Measurements from ENCODE around the gene LIMK1. TPM values are rescaled to one million over a fixed set of nuclear protein-coding genes. Genes with fewer than 3 reads are reported as not detected.
A peak's percentile ranks its signal among the peaks of the same experiment; 100 is the strongest.
"Not testable (repeated sequence)": the region's sequence is repeated elsewhere in the genome, so short reads cannot be mapped to it uniquely, and the experiment has no call there.

LIMK1 gene
- total RNA-seq, 6 experiments from 2014 or later: 57.8 to 75.6 (median 67.2) TPM

DNA sequence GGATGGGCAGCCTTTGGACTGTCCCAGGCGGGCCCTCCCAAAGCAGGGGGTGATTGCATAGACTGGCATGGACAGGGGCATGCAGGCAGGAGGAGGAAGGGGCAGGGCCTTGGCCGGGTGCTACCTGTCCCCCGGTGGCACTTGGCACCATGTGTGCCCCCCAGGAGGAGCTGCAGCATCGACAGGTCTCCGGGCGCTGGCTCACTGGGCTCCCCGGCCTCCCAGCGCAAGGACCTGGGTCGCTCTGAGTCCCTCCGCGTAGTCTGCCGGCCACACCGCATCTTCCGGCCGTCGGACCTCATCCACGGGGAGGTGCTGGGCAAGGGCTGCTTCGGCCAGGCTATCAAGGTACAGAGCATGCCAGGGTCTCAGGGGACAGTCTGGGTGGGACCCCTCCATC, 23.2 kb downstream of the LIMK1 start:
- TF ChIP-seq, protein P1, sequence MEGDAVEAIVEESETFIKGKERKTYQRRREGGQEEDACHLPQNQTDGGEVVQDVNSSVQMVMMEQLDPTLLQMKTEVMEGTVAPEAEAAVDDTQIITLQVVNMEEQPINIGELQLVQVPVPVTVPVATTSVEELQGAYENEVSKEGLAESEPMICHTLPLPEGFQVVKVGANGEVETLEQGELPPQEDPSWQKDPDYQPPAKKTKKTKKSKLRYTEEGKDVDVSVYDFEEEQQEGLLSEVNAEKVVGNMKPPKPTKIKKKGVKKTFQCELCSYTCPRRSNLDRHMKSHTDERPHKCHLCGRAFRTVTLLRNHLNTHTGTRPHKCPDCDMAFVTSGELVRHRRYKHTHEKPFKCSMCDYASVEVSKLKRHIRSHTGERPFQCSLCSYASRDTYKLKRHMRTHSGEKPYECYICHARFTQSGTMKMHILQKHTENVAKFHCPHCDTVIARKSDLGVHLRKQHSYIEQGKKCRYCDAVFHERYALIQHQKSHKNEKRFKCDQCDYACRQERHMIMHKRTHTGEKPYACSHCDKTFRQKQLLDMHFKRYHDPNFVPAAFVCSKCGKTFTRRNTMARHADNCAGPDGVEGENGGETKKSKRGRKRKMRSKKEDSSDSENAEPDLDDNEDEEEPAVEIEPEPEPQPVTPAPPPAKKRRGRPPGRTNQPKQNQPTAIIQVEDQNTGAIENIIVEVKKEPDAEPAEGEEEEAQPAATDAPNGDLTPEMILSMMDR (IDR thresholded peaks at IDR 0.05): no peak
- peaks cover 20% of the 10 kb centered on the region for H3K36me3 Mint-ChIP-seq (ENCODE audit: low read depth)
- H3K4me3 Mint-ChIP-seq: no peak overlapping the region
- no peak overlapping the region for H3K27ac Mint-ChIP-seq
- no peaks in the 10 kb centered on the region for H3K4me1 Mint-ChIP-seq (ENCODE audit: low read depth)
- H3K9me3 Mint-ChIP-seq: no peaks in the 10 kb centered on the region
- peaks cover 1% of the 10 kb centered on the region; the same call in 1 of the 2 replicates for H3K27me3 Mint-ChIP-seq (ENCODE audit: insufficient read depth)
- DNase-seq: no peak

DNA sequence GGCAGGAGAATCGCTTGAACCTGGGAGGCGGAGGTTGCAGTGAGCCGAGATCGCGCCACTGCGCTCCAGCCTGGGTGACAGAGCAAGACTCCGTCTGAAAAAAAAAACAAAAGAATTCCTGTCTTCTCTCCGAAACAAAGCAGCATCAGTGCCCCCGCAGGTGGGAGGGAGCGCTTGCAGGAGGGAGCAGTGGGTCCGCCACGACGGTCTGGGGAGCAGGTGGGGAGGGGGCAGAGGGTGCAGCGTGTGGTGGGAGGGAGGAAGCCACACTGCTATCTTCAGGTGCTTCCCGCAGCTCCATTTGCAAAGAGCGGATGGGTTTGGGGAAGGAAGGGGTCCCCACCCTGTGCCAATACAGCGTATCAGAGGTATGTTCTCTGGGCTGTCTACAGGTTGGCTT, 31.7 kb downstream of the LIMK1 start:
- TF ChIP-seq, protein P1 (IDR thresholded peaks at IDR 0.05): peak; percentile 36; the same call in 1 of the 2 replicates
- Mint-ChIP-seq H3K9me3 (peaks cover 5% of the 10 kb centered on the region), H3K27ac (no peak overlapping the region), H3K4me3 (no peak overlapping the region), H3K36me3 (ENCODE audit: low read depth) (peaks cover 25% of the 10 kb centered on the region), H3K4me1 (ENCODE audit: low read depth) (no peaks in the 10 kb centered on the region), H3K27me3 (ENCODE audit: insufficient read depth) (peaks cover 2% of the 10 kb centered on the region)
- no peak for DNase-seq

DNA sequence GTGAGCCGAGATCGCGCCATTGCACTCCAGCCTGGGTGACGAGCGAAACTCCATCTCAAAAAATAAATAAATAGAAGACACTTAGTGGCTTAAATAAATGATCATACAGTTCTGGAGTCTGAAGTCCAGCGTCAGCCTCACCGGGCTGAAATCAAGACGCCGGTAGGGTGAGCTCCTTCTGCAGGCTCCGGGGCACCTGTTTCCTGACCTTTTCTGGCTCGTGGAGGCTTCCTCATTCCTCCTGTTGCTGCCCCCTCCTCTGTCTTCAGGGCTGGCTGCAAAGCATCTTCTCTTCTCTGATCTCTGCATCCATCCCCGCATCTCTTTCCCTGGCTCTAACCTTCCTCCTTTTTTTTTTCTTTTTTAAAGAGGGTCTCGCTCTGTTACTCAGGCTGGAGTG, 32.8 kb downstream of the LIMK1 start:
- no peak overlapping the region for H3K4me3 Mint-ChIP-seq
- H3K4me1 Mint-ChIP-seq (ENCODE audit: low read depth): no peaks in the 10 kb centered on the region
- peaks cover 5% of the 10 kb centered on the region for H3K9me3 Mint-ChIP-seq
- H3K27me3 Mint-ChIP-seq (ENCODE audit: insufficient read depth): peaks cover 2% of the 10 kb centered on the region
- DNase-seq: no peak
- TF ChIP-seq, protein P1 (IDR thresholded peaks at IDR 0.05): no peak
- H3K36me3 Mint-ChIP-seq (ENCODE audit: low read depth): peaks cover 25% of the 10 kb centered on the region
- H3K27ac Mint-ChIP-seq: no peak overlapping the region

DNA sequence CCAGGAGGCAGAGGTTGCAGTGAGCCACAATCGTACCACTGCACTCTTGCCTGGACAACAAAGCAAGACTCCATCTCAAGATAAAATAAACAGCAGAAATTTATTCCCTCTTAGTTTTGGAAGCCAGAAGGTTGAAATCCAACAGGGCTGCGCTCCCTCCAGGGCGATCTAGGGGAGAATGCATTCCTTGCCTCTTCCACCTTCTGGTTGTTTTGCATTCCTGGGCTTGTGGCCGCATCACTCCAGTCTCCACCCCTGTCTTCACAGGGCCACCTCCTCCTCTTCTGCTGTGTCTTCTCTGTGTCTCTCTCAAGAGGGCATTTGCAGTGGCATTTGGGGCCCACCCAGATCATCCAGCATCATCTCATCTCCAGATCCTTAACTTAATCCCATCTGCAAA, 36.2 kb downstream of the LIMK1 start:
- H3K36me3 Mint-ChIP-seq (ENCODE audit: low read depth): peaks cover 20% of the 10 kb centered on the region
- DNase-seq: no peak
- peaks cover 5% of the 10 kb centered on the region for H3K9me3 Mint-ChIP-seq
- TF ChIP-seq, protein P1 (IDR thresholded peaks at IDR 0.05): no peak
- no peak overlapping the region for H3K27ac Mint-ChIP-seq
- H3K4me1 Mint-ChIP-seq (ENCODE audit: low read depth): no peaks in the 10 kb centered on the region
- peaks cover 3% of the 10 kb centered on the region for H3K27me3 Mint-ChIP-seq (ENCODE audit: insufficient read depth)
- no peak overlapping the region for H3K4me3 Mint-ChIP-seq

DNA sequence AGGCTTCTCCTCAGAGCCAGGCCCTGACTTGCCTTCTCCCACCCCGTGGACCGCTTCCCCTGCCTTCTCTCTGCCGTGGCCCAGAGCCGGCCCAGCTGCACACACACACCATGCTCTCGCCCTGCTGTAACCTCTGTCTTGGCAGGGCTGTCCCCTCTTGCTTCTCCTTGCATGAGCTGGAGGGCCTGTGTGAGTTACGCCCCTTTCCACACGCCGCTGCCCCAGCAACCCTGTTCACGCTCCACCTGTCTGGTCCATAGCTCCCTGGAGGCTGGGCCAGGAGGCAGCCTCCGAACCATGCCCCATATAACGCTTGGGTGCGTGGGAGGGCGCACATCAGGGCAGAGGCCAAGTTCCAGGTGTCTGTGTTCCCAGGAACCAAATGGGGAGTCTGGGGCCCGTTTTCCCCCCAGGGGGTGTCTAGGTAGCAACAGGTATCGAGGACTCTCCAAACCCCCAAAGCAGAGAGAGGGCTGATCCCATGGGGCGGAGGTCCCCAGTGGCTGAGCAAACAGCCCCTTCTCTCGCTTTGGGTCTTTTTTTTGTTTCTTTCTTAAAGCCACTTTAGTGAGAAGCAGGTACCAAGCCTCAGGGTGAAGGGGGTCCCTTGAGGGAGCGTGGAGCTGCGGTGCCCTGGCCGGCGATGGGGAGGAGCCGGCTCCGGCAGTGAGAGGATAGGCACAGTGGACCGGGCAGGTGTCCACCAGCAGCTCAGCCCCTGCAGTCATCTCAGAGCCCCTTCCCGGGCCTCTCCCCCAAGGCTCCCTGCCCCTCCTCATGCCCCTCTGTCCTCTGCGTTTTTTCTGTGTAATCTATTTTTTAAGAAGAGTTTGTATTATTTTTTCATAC, 38.0 kb downstream of the LIMK1 start:
- H3K4me3 Mint-ChIP-seq: no peak overlapping the region
- TF ChIP-seq, protein P1 (IDR thresholded peaks at IDR 0.05): no peak
- peaks cover 20% of the 10 kb centered on the region for H3K36me3 Mint-ChIP-seq (ENCODE audit: low read depth)
- H3K27me3 Mint-ChIP-seq (ENCODE audit: insufficient read depth): peaks cover 5% of the 10 kb centered on the region
- H3K27ac Mint-ChIP-seq: no peak overlapping the region
- H3K9me3 Mint-ChIP-seq: peaks cover 5% of the 10 kb centered on the region
- no peaks in the 10 kb centered on the region for H3K4me1 Mint-ChIP-seq (ENCODE audit: low read depth)
- no peak for DNase-seq

DNA sequence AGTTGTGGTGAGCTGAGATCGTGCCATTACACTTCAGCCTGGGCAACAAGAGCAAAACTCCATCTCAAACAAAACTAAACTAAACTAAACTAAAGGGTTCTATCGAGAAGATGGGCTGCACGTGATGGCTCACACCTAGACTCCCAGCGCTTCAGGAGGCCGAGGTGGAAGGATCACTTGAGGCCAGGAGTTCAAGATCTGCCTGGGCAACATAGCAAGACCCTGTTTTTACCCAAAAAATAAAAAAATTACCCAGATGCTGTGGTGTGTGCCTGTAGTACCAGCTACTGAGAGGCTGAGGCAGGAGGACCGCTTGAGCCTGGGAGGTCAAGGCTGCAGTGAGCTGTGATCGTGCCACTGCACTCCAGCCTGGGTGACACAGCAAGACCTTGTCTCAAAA, 40.3 kb downstream of the LIMK1 start:
- not testable (repeated sequence) for H3K9me3 Mint-ChIP-seq, H3K4me3 Mint-ChIP-seq

More for the DNA sequence above, 40.3 kb downstream of the LIMK1 start:
- not testable (repeated sequence) for H3K27ac Mint-ChIP-seq; H3K4me1 Mint-ChIP-seq (ENCODE audit: low read depth); DNase-seq; H3K27me3 Mint-ChIP-seq (ENCODE audit: insufficient read depth)
- H3K36me3 Mint-ChIP-seq (ENCODE audit: low read depth): peaks cover 11% of the 10 kb centered on the region

Measured in HFFc6 (cell line).